ENCODE data around the gene GNL2. TPM values are rescaled to one million over a fixed set of nuclear protein-coding genes. Genes with fewer than 3 reads are reported as not detected.

GNL2 gene
- total RNA-seq, 4 donors from 2014 or later, result 15.9 to 1,081 (median 52.9) TPM

- intact Hi-C loops (cut with DNase I; ENCODE audit: low total_unique reads), result loop anchor here (5.0 kb wide), 1 partner anchor 72 kb away; no protein-coding TSS in a partner anchor
These were observed 9.4 kb upstream of the GNL2 start for GRCh38 chr1:37605061-37605650.

GRCh38 chr1:37602750-37603694 is 7.3 kb upstream of the GNL2 start:
- no peak for DNase-seq
- peaks cover 6 to 18% of the 10 kb centered on the region in 2 donors for H3K4me1 ChIP-seq

More at GRCh38 chr1:37605061-37605650, 9.4 kb upstream of the GNL2 start:
- Histone ChIP-seq H3K27me3 (no peaks in the 10 kb centered on the region), H3K4me3 (no peak overlapping the region), H3K9me3 (no peaks in the 10 kb centered on the region), H3K4me1 (peaks cover 6 to 18% of the 10 kb centered on the region in 2 donors), H3K36me3 (no peaks in the 10 kb centered on the region), H3K27ac (peak overlapping the region; percentile 81 to 87)
- TF ChIP-seq POLR2A (IDR thresholded peaks at IDR 0.05) (no peak), CTCF (IDR thresholded peaks at IDR 0.05) (no peak)
- DNase-seq, result no peak

GRCh38 chr1:37601441-37601840 is 5.7 kb upstream of the GNL2 start:
- H3K4me3 ChIP-seq, result no peak overlapping the region
- no peaks in the 10 kb centered on the region for H3K9me3 ChIP-seq
- H3K4me1 ChIP-seq, result peaks cover 6 to 12% of the 10 kb centered on the region in 2 donors
- DNase-seq, result no peak
- H3K27ac ChIP-seq, result no peak overlapping the region
- no peaks in the 10 kb centered on the region for H3K27me3 ChIP-seq
- intact Hi-C loops (cut with DNase I; ENCODE audit: low total_unique reads), result no loop called here
- TF ChIP-seq CTCF (IDR thresholded peaks at IDR 0.05) (no peak), POLR2A (IDR thresholded peaks at IDR 0.05) (no peak)
- no peaks in the 10 kb centered on the region for H3K36me3 ChIP-seq

More at GRCh38 chr1:37602750-37603694, 7.3 kb upstream of the GNL2 start:
- Histone ChIP-seq H3K27me3 (no peaks in the 10 kb centered on the region), H3K27ac (no peak overlapping the region), H3K9me3 (no peaks in the 10 kb centered on the region), H3K36me3 (no peaks in the 10 kb centered on the region), H3K4me3 (no peak overlapping the region)
- intact Hi-C loops (cut with DNase I; ENCODE audit: low total_unique reads), result no loop called here
- peak; percentile 50 to 67 (median 57) for TF ChIP-seq CTCF (IDR thresholded peaks at IDR 0.05)
- no peak for TF ChIP-seq POLR2A (IDR thresholded peaks at IDR 0.05)

- Histone ChIP-seq H3K4me1 (peaks cover 0 to 2% of the 10 kb centered on the region in 2 donors), H3K4me3 (no peak overlapping the region), H3K27ac (no peak overlapping the region), H3K9me3 (no peaks in the 10 kb centered on the region), H3K36me3 (no peaks in the 10 kb centered on the region), H3K27me3 (no peaks in the 10 kb centered on the region)
- no peak for TF ChIP-seq CTCF (IDR thresholded peaks at IDR 0.05)
- no peak for TF ChIP-seq POLR2A (IDR thresholded peaks at IDR 0.05)
- intact Hi-C loops (cut with DNase I; ENCODE audit: low total_unique reads), result no loop called here
- DNase-seq, result no peak
These were observed 4.2 kb upstream of the GNL2 start for GRCh38 chr1:37599940-37600339.
